IPS-18c (cell line): ENCODE measurements around the gene SP8.
A peak's percentile ranks its signal among the peaks of the same experiment; 100 is the strongest.

ENCODE experiments used
- H3K4me3 ChIP-seq: 2 replicates; pipeline ENCODE4 v1.7.0; 2013; ENCODE audit warnings: low read depth, mild to moderate bottlenecking, low read length, moderate library complexity; ENCODE audit not compliant: insufficient read depth
- H3K9me3 ChIP-seq: one replicate; pipeline ENCODE4 v1.6.1; 2013; ENCODE audit warnings: mild to moderate bottlenecking, low read length, moderate library complexity; ENCODE audit not compliant: control insufficient read depth, insufficient read depth

The SP8 gene

GRCh38 chr7:20784388-20785156 is 2.1 kb downstream of the SP8 start:
- peak overlapping the region; percentile 76 for H3K4me3 ChIP-seq
- no peaks in the 10 kb centered on the region for H3K9me3 ChIP-seq

DNA sequence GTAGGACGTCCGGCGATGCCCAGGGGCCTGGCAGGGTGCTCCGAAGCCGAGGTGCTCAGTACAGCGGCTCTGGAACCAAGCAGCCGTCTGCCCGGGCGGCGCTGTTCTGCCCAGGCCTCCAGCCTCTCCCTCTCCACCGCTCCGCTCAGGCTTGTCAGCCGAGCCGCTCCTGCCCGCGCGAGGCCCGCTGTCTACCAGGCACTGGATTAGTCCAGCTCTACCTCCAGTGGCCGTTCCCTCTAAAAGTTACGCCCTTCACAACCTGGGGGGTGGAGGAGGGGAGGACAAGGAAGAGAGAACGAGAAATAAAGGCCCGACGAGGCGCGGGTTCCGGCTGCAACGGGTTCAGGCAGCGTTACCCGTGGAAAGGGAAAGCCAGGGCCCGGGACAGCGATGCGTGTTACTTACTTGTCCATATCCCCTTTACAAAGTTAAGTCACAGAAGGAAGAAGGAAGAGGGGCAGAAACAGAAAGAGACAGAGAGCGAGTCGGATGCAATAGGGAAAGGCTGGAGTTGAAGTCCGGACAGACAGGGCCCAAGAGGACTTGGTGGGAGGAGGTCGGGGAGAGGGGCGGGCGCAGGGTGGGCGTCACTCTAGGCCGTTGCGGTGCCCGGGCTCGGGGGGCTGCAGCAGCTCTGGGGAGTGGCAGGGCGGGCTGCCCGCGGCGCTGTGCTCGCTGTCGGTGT is 2.8 kb downstream of the SP8 start:
- H3K4me3 ChIP-seq, result peak overlapping the region; percentile 76
- H3K9me3 ChIP-seq, result no peaks in the 10 kb centered on the region

GRCh38 chr7:20783125-20783699 is 3.5 kb downstream of the SP8 start:
- peak overlapping the region; percentile 76 for H3K4me3 ChIP-seq
- H3K9me3 ChIP-seq, result no peaks in the 10 kb centered on the region

DNA sequence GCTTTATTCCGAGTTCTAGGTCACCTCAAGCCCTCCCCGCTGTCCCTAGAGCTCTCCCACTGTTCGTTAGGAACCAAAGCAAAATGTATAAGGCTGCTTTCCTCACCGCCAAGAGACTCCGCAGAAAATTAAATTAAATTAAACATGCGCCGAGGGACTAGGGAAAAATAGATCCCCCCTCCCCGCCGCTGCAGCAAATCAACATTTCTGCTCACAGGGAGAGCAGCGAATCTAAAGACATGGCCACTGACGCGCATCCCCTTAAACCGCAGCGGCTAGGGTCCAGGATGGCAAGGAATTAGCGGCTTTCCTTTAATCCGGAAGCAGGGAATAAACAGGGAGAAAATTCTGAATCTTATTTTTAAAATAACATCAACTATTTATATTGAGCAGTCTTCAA is 7.6 kb downstream of the SP8 start:
- Histone ChIP-seq H3K4me3 (peak overlapping the region; percentile 16; the same call in 1 of the 2 replicates), H3K9me3 (no peaks in the 10 kb centered on the region)

DNA sequence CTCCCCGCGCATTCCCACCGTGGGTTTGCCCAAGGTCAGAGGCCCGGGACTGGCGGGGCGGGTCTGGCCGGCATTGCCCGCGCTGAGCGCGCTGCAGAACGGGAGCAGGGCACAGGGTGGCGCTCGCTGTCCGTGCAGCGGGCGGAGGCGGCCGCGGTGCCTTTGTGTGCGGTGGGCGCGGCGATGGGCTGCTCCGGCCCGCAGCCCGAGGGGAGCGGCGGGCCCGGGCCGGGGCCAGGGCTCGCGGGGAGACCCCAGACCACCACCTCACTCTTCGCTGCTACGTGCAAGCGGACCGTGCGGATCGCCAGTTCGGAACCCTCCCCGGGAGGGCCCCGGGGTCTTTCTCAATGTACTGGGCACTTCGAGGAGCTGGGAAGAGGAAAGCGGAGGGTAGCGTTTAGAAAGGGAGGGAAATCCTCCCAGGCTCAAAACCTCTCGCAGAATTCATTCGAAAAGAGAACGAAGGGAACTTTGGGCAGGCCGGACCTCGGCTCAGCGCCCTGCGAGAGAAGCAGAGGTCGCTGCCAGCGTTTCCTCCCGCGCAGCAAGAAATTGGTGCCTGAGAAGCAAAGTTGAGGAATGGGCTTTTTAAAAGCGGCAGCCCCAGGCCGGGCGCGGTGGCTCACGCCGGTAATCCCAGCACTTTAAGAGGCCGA is 8.5 kb downstream of the SP8 start:
- no peaks in the 10 kb centered on the region for H3K9me3 ChIP-seq
- H3K4me3 ChIP-seq, result peak overlapping the region; percentile 59

DNA sequence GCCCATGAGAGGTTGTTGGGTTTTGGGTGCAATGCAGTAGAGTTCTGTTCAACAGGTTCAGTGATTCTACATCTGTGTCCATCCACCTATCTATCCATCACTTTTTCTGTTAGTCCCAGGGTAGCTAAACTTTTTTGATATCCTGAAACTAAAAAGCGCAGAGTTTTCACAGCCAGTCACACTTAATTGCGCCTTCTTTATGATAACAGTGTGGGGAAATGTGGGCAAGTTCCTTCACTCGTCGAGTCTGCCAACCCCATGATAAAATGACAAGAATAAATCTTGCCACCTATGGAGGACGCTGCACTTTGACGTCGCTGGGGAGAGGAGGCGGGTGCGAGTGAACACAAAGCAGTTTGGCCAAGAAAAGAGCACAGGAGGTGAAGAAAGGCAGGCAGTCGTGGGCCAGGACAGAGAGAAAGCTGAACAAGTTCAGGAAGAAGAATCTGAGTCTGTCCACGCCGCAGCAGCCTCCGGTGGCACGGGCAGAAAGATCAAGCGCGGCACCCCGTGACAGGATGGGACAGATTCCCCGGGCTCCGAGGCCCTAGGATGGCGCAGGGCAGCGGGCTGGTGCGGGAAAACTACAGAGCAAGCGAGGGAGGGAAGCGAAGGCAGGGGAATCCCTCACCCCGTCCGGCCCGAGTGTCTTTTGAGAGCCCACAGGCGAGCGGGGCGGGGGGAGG is 9.2 kb downstream of the SP8 start:
- Histone ChIP-seq H3K4me3 (peak overlapping the region; percentile 59), H3K9me3 (no peaks in the 10 kb centered on the region)

DNA sequence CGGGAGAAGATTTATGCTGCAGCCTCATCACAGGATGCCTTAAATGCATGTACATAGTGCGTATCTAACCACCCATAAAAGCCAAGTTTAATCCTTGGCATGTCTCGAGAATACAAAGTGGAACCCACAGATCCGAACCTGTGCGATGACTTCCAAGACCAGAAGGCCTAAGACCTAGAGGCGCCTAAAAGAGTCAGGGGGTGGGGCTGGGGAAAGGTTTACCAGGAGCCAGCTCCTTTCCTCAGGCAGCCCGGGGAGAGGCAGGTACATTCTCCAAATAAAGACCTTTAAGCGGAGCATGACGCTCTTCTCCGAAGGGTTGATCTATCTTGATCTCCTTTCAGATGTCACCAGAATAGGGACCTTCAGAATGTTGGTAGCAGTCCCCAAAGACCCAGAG is 9.7 kb downstream of the SP8 start:
- no peaks in the 10 kb centered on the region for H3K9me3 ChIP-seq
- H3K4me3 ChIP-seq, result no peak overlapping the region

DNA sequence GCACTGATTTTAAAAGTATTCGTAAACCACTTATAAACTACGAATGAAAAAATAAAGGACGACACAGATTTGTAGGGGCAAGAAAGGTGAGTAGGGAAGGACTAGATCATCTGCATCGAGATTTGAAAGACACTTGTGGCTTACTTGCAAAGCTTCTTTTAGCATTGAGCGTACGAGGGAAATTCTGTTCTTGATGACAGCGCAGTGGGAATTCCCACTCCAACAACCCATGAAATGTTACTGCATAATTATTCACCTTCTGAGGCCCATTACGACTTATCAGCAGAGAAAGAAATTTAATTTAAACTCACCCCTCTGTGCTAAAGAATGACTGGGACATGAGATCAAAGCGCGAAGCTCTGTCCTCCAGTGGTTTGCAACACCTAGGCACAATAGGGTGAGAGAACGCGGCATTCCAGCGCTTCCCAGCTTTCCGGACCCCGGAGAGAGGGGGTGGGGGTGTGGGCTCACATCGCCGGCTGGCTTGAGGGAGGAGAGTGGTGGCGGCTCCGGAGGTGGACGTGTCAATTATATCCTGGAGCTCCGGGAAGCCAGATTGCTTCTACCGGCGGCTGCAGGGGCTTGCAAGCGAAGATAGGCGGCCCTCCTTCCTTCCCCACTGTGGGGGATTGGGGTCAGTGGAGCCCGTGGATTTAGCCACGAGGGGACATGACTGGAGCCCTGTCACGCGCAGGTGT is 10.3 kb downstream of the SP8 start:
- H3K4me3 ChIP-seq, result no peak overlapping the region
- no peaks in the 10 kb centered on the region for H3K9me3 ChIP-seq

GRCh38 chr7:20754001-20754400 is 32.7 kb downstream of the SP8 start:
- Histone ChIP-seq H3K4me3 (no peak overlapping the region), H3K9me3 (no peaks in the 10 kb centered on the region)

GRCh38 chr7:20749906-20750305 is 36.8 kb downstream of the SP8 start:
- Histone ChIP-seq H3K9me3 (no peaks in the 10 kb centered on the region), H3K4me3 (no peak overlapping the region)

GRCh38 chr7:20748853-20749252 is 37.8 kb downstream of the SP8 start:
- Histone ChIP-seq H3K9me3 (no peaks in the 10 kb centered on the region), H3K4me3 (no peak overlapping the region)

- Histone ChIP-seq H3K4me3 (no peak overlapping the region), H3K9me3 (peaks cover 2% of the 10 kb centered on the region)
Observed at GRCh38 chr7:20747001-20747400, 39.7 kb downstream of the SP8 start.

DNA sequence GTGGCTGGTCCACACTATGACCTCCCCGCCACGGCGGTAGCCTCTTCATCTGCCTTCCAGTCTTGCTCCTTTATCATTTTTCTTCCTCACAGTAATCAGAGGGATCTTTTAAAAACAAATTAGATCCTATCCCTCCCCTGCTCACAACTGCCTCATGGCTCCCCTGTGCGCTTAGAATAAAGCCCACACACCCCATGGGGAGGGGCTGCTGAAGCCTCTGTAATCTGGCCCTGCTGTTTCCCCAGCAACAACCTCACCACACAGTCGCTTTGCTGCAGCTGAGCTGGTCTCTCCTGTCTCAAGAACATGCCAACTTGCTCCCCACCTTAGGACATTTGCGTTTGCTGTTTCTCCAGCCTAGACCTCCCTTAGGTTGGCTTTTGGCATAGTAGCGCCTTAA is 41.0 kb downstream of the SP8 start:
- Histone ChIP-seq H3K9me3 (peaks cover 2% of the 10 kb centered on the region), H3K4me3 (no peak overlapping the region)

DNA sequence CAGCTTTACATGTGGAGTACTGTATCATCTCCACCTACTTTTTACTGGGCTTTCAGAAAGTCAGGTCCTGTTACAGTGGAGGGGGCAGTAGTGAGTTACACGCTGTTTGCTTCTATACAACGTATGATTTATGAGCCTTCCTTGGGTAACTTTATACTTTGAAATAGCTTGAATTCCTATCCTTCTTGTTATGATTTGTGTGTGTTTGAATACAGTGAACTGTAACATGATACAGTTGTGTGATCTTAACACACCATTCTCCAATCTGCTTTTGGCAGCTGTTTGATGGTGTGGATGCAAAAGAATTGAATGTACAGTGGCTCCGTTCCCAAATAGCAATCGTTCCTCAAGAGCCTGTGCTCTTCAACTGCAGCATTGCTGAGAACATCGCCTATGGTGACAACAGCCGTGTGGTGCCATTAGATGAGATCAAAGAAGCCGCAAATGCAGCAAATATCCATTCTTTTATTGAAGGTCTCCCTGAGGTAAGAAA is 41.7 kb downstream of the SP8 start:
- Histone ChIP-seq H3K9me3 (peaks cover 2% of the 10 kb centered on the region), H3K4me3 (no peak overlapping the region)

DNA sequence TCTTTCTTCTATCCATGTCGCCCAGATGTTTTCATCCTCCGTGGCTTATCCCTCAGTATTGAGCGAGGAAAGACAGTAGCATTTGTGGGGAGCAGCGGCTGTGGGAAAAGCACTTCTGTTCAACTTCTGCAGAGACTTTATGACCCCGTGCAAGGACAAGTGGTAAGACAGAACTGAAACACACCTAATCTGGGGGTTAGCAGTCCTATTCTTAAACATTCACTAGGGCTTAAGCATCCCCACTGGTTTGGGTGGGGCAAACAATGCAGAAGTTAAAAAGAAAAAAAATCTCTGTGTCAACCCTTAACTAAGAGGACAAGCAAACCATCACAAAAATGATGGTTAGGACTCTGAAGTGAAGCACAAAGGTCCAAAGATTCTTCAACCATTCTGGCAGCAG is 43.8 kb downstream of the SP8 start:
- Histone ChIP-seq H3K9me3 (peaks cover 2% of the 10 kb centered on the region), H3K4me3 (no peak overlapping the region)

GRCh38 chr7:20741801-20742200 is 44.9 kb downstream of the SP8 start:
- Histone ChIP-seq H3K9me3 (peaks cover 2% of the 10 kb centered on the region), H3K4me3 (no peak overlapping the region)
